ENCODE data around the gene EPS15.
"Not testable (repeated sequence)": the region's sequence is repeated elsewhere in the genome, so short reads cannot be mapped to it uniquely, and the experiment has no call there.

The EPS15 gene

DNA sequence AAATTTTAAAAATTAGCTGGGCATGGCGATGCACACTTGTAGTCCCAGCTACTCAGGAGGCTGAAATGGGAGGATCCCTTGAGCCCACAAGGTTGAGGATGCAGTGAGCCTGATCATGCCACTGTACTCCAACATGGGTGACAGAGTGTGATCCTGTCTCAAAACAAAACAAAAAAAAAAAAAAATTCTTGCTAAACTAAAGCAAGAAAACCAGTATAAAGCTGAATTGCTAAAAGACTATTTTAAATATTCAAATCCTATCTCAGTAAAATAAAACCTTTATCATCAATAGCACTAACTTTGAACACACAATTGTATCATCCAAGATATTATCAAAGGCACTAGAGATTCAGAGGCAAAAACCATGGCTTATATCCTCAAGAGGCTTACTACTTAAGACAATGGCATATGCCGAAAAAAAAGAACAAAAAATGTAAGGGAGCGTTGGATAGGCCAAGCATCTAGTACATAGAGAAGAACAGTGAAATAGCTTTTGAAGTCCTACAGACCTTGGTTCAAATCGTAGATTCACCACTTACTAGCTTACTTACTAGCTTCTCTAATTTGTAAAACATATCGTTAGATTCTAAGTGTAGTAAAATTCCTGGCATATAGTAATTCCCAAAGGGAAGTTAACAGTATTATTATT lies 3.6 kb downstream of the EPS15 start:
- DNase-seq (ENCODE audit: low read depth, low spot score), result no peak

DNA sequence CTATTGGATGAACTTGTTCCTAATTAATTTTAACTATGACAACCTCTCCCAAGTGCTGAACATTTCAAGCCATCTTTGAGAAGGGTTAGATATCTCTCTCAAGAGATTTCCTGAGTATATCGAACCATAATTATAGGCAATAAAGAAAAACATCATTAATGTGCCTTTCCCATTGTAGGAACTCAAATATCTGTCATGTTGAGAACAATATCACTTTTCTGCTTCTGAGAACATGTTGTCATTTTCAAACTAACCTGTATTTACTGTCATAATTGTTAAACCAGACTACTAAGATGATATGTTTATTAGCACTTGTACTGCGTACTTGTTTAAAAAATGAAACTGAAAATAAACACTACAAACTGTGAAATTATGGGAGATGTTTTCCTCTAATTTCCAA lies 4.3 kb downstream of the EPS15 start:
- DNase-seq (ENCODE audit: low read depth, low spot score), result no peak

DNA sequence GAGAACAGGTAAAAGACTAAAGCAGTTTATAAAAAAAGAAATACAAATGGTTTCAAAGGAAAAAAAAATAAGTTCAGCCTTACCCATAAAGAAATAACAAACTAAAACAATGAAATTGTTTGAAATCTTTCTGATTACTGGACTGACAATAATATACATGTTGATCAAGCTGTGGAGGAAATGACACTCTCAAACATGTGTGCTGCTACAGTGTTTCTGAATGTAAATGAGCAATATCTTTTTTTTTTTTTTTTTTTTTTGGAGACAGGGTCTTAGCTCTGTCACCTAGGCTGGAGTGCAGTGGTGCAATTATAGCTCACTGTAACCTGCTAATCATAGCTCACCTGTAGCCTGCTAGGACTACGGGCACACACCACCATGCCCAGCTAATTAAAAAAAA lies 6.5 kb downstream of the EPS15 start:
- DNase-seq (ENCODE audit: low read depth, low spot score), result no peak

DNA sequence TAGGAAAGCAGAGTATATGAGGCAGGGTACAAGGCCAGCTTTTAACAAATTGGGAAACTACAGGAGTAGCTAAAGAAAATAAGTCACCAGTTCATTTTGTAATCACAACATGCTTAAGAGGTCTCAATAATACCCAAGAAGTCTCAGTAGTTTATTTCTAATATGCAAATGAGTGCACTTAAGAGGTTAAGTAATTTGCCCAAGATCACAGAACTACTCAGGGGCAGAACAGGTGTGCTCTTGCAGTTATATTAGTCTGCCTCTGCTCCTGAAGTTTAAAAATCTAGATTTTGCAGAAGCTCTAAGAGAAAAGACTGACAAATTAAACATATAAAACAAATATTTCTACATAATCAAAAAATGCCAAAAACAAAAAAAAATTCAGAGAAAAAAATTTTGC lies 6.9 kb downstream of the EPS15 start:
- DNase-seq (ENCODE audit: low read depth, low spot score), result no peak

DNA sequence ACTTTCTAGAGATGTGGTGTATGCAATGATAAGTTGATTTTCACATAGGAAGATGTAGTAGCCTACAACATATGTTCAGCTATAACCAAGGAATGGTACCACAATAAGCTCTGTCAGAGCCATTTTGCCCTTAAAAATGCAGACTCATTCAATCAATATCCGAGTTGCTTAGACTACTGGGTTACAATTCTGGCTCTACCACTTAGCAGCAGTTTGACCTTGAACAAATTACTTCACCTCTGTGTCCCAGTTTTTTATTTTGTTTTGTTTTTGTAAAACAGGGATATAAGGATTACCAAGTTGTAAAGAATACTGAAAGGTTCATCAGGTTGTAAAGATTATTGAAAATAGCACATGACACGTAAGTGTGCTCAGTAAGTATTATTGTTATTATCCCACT lies 9.3 kb downstream of the EPS15 start:
- no peak for DNase-seq (ENCODE audit: low read depth, low spot score)

DNA sequence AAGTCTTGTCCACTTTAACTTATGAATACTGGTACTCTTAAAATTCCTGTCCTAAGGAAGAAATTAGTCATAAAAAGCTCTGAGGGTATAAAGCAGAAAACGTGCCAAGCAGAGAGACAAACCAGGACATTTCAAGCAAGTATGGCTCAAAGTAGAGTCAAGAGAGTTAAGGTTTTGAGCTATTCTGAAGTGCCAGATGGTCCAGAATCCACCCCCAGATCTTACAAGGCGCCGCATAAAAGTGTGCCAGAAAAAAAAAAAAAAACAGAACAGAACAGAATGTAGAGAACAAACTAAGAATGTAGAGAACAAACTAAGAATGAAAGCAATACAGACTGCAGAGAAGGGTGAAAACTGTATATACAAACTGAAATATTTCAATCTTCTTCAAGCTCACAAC lies 12.5 kb downstream of the EPS15 start:
- DNase-seq (ENCODE audit: low read depth, low spot score), result peak; percentile 85

DNA sequence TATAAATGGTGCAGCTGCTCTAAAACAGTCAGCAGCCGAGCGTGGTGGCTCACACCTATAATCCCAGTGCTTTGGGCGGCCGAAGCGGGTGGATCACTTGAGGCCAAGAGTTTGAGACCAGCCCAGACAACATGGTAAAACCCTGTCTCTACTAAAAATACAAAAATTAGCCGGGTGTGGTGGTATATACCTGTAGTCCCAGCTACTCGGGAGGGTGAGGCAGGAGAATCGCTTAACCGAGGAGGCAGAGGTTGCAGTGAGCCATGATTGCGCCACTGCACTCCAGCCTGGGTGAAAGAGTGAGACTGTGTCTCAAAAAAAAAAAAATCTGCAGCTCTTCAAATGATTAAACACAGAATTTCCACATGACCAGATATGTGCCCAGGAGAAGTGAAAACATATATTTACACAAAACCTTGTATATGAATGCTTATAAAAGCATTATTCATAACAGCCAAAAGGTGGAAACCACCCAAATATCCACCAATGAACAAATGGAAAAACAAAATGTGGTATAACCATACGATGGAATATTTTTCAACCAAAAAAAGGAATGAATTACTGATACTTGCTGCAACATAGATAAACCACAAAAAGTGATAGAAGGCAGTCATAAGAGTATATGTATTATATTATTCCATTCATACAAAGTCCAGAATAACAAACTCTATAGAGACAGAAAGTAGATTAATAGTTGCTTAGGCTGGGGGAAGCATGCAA lies 14.1 kb downstream of the EPS15 start:
- DNase-seq (ENCODE audit: low read depth, low spot score), result no peak

DNA sequence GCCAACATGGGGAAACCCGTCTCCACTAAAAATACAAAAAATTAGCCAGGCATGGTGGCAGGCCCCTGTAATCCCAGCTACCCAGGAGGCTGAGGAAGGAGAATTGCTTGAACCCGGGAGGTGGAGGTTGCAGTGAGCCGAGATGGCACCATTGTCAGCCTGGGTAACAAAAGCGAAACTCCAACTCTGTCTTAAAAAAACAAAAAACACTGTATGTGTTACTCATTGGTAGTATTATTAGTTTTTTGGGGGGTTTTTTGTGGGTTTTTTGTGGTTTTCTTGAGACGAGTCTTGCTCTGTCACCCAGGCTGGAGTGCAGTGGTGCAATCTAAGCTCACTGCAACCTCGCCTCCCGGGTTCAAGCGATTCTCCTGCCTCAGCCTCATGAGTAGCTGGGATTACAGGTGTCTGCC lies 17.8 kb downstream of the EPS15 start:
- DNase-seq (ENCODE audit: low read depth, low spot score), result not testable (repeated sequence)

DNA sequence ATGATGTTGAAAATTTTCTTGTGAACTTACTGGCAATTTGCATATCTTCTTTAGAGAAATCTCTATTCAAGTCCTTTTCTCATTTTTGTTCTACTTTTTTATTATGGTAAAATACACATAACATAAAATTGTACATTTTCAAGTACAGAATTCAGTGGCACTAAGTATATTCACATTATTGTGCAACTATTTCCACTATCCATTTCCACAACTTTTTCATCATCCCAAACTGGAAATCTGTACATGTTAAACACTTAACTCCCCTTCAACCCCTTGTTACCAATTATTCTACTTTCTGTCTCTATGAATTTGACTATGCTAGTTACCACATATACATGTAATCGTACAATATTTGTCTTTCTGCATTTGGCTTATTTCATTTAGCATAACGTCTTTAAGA lies 19.4 kb downstream of the EPS15 start:
- no peak for DNase-seq (ENCODE audit: low read depth, low spot score)

DNA sequence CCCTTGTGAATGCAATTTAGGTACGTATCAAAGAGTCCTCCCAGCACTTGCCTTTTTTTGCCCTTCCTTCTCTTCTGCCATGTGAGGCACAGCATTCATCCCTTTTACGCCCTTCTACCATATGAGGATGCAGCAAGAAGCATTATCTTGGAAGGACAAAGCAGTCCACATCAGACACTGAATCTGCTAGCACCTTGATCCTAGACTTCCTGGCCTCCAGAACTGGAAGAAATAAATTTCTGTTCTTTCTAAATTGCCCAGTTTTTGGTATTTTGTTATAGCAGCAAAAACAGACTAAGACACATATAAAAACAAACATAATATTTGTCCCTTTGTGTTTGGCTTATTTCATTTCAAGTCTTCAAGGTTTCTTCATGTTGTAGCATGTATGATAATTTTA lies 20.1 kb downstream of the EPS15 start:
- no peak for DNase-seq (ENCODE audit: low read depth, low spot score)

DNA sequence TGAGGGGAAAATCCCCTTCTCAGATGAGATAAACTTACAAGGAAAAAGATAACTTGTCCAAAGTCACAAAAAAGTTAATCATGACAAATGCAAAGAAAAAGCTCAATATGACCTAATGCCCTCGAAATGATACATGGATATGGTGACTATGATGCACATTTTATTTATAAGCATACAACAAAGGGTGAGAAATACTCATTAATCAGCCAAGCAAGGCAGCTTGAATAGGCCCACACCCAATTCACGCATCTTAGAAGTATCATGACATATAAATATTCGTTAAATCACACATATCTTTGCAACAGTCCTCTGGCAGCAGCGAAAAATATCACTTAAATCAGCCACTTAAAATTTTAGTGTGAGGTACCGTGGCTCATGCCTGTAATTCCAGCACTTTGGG lies 21.7 kb downstream of the EPS15 start:
- no peak for DNase-seq (ENCODE audit: low read depth, low spot score)

DNA sequence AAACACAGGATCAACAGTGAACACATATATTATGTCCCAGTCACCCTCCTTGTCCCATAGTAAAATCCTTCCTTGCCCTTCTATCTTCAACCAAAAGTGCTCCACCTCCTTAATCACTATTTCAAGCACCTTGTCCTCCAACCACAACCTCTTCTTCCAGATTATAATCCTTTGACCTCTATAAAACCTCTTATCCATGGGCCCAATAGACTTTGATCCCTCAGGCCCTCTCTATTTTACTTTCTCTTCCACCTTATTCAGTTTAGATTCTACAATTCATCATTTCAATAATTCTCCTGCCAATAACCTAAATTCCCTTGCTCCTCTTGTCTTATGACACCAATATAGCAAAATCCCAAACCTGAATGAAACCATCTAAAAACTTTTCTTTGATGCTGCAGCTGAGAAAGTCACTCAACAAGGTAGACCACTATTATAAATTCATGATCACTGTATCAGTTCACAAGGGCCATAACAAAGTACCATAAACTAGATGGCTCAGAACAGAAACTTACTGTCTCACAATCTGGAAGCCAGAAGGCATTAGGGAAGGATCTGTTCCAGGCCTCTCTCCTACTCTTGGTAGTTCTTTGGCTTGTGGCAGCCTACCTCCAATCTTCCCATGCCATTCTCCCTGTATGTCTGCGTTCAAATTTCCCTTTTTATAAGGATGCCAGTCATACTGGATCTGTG lies 24.8 kb downstream of the EPS15 start:
- no peak for DNase-seq (ENCODE audit: low read depth, low spot score)

DNA sequence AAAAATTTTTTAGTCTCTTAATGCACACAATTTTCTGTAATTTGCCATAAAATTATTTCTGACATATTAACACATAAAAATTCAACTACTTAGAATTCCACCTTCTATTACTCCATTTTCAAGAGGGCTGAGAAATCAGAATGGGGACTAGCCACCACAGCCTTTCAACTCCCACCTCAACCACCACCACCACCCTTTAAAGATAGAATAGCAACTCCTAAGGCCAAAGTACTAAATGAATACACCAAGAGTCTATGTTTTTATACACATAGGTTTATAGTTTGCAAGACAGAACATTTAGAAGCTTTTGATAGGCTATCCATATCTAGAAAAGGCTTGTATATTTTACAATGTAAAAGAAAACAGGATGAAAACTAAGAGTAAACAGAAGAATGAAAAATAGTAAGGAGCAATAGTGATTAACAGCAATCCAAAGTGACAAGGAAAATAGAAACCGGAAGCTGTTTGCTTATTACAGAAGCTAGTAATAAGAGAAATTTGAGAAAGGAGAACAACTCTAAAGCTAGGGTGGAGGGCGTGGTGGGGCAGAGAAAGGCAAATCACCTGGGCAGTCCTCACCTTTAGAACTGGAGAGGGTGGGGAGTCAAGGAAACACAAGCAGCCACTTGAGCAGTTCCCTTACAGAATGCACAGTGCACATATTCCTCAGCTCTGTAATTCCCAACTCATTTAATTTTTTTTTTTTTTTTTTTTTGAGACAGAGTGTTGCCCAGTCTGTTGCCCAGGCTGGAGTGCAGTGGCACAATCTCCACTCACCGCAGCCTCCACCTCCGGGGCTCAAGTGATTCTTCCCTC lies 27.7 kb downstream of the EPS15 start:
- DNase-seq (ENCODE audit: low read depth, low spot score), result no peak

DNA sequence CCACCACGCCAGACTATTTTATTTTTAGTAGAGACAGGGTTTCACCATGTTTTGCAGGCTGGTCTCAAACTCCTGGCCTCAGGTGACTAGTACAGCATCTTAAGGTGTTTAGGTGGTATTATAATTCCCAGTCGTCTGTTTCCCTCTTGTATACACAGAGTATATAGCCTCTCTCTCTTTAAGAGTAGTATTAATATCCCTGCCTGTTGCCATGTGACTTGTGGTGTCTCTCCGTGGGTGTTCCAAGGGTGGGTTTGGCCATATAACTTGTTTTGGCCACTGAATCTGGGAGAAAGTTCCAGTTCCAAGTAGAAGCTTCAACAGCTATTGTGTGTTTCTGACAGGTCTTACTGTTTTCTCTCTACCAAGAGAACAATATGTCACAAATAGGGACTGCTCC lies 29.6 kb downstream of the EPS15 start:
- no peak for DNase-seq (ENCODE audit: low read depth, low spot score)

DNA sequence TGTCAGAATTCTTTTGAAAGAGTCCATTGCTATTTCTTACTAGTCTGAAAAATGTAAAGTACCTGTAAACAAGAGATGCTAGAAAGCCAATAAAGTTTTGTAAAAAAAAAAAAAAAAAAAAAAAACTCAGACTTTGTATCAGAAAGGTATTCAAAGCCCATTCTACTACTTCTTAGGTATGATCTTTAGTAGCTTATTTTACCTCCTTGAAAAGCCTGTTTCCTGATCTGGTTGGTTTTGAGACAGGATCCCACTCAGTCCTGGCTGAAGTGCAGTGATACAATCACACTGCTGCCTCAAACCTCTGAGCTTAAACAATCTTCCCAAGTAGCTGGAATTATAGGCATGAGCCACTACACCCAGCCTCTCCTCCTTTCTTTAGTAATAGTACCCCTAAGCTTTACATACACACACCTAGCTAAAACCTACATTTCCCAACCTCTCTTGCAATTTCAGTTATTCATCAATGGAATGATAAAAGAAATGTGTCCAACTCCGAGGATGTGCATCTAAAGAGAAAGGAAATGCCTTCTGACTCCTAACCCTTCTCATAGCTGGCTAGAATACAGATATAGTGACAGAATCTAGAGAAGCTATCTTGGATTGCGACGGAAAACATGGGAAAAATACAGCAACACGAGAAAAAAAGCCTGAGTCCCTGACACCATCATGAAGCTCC lies 30.6 kb downstream of the EPS15 start:
- DNase-seq (ENCODE audit: low read depth, low spot score), result peak; percentile 10

DNA sequence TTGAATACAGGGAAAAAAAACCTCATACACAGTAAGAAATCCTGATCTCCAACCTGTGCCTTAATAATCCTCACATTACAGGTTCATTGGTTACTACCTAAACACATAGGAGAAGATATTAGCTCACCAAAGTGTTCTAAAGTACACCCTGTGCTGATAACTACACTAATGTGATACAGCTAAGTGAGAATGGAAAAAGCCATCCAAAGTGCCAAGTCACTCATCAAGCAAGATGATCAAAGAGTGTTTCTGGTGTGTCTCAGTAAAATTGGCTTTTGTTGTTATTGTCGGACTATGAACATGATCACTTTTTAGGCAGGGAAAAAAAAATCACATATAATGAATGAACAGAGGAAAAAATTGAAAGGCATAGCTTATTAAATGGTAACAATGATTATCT lies 31.4 kb downstream of the EPS15 start:
- DNase-seq (ENCODE audit: low read depth, low spot score), result no peak

DNA sequence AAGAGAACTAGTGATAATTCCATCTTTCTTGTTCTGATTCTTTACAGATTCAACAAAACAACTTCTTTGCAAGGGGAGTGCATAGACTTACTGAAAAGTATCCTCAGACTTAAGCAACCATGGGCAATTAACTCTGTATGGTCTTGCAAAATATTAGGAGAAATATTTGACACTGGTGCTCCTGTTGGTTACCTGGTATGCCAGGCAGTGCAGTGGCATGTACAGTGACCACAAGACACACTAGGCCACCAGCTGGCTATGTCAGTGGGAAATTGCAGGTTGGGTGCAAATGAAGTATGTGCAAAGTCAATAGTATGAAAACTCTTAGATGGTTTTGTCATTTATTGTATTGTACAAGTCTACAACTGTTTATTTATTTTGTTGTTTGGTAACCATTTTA lies 34.5 kb downstream of the EPS15 start:
- DNase-seq (ENCODE audit: low read depth, low spot score), result peak; percentile 67

DNA sequence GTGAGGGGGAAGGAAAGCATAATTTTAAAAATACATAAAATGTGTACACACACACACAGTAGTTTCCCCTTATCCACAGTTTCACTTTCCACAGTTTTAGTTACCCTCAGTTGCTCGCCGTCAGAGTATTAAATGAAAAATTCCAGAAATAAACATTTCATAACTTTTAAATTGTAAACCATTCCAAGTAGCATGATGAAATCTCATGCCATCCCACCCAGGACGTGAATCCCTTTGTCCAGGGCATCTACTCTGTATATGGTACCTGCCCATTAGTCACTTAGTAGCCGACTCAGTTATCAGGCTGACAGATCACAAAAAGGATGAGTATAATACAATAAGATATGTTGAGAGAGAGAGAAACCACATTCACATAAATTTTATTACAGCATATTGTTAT lies 36.2 kb downstream of the EPS15 start:
- DNase-seq (ENCODE audit: low read depth, low spot score), result no peak

DNA sequence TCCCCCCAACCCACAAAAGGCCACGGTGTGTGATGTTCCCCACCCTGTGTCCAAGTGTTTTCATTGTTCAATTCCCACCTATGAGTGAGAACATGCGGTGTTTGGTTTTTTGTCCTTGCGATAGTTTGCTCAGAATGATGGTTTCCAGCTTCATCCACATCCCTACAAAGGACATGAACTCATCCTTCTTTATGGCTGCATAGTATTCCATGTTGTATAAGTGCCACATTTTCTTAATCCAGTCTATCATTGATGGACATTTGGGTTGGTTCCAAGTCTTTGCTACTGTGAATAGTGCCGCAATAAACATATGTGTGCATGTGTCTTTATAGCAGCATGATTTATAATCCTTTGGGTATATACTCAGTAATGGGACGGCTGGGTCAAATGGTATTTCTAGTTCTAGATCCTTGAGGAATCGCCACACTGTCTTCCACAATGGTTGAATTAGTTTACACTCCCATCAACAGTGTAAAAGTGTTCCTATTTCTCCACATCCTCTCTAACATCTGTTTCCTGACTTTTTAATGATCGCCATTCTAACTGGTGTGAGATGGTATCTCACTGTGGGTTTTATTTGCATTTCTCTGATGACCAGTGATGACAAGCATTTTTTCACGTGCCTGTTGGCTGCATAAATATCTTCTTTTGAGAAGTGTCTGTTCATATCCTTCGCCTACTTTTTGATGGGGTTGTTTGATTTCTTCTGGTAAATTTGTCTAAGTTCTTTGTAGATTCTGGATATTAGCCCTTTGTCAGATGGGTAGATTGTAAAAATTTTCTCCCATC lies 44.0 kb downstream of the EPS15 start:
- DNase-seq (ENCODE audit: low read depth, low spot score), result not testable (repeated sequence)

DNA sequence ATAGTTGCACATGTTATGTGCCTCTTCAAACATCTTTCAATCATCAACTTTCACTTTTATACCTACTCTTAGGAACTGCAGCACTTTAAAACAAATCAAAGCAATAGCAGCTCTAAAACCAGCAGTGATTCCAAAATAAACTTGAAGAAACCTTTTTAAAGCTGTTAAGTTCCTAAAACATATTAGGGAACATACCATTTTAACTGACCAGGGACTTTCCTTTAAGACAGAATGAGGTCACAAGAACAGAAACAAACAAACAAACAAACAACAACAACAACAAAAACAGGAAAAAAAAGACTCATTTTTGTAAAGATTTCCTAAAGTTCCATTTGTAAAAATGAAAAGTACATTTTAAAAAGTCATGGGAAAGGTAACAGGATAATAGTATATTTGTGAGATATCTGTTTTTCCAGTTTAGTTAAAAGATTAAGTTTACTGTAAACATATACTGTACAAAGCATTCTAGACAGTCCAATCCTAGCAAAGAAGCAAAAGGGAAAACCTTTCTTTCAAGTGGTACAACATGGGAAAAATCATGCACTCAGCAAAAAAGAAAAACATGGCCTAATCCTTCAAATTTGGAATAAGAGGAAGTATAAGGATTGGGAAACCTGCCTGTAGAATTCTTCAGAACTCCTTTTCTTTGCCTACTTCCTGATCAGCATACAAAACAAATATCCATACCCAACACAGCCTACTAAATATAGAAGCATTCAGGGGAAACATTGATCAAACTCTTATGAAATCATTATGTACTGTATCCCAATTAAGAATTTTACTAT lies 45.5 kb downstream of the EPS15 start:
- DNase-seq (ENCODE audit: low read depth, low spot score), result no peak

All from astrocyte of the hippocampus (primary cell).